HepG2 (cell line): ENCODE results near the gene EPHA6. TPM values are rescaled to one million over a fixed set of nuclear protein-coding genes. Genes with fewer than 3 reads are reported as not detected.

Experiments used
- ATAC-seq: fragments of 200-7000 bp; cut with Tn5 transposase; 3 replicates; pipeline ENCODE4 v1.9.1; 2020; ENCODE audit warnings: mild to moderate bottlenecking, moderate library complexity
- BruUV-seq: library from RNA; stranded (reverse); fragments of 400-500 nt; replicated peaks from 2 replicates; lab custom pipeline; 2021; lab: Mats Ljungman, UMichigan
- CTCF ChIA-PET: fragments of 300-600 bp; formaldehyde crosslinking; extraction: SDS; loops from one replicate; lab custom pipeline; 2021; ENCODE audit warnings: low total read pairs, inconsistent platforms, low intra/inter-chr PET ratio; lab: Yijun Ruan, JAX
- POLR2A ChIA-PET: fragments of 350-600 bp; sonication (Branson Sonifier 250); formaldehyde crosslinking; loops from one replicate; lab custom pipeline; 2020; ENCODE audit warnings: antibody characterized with exemption, inconsistent platforms; lab: Yijun Ruan, JAX
- DNase-seq: peaks from one replicate; pipeline ENCODE4 v3.0.0-alpha.2; 2015; ENCODE audit warnings: low spot score
- FAIRE-seq: peaks from 3 replicates; lab custom pipeline; 2011; peaks lifted over from hg19 to GRCh38; lab: Jason Lieb, UNC
- H2AFZ ChIP-seq: one replicate; pipeline ENCODE4 v1.6.1; 2011; ENCODE audit warnings: low read length, inconsistent platforms
- H3K27ac ChIP-seq: fragments of 300-600 bp; 3 replicates; pipeline ENCODE4 v1.8.0; 2011; ENCODE audit warnings: mixed run types, mild to moderate bottlenecking, mixed read lengths, low read length, inconsistent platforms; ENCODE audit not compliant: insufficient read depth; ENCODE audit errors: extremely low read length
- H3K27me3 ChIP-seq, 2 experiments: fragments of 200-600 bp in 1 of 2; 2 replicates in 1 of 2; 3 replicates in 1 of 2; pipeline versions ENCODE4 v1.6.0 to v1.8.0; 2011; ENCODE audit warnings: low read length in 2 of 2, mild to moderate bottlenecking in 2 of 2, moderate library complexity in 2 of 2, inconsistent platforms in 1 of 2; ENCODE audit not compliant: insufficient read depth in 2 of 2, control insufficient read depth in 1 of 2
- H3K36me3 ChIP-seq, 2 experiments: fragments of 200-600 bp in 1 of 2; replicated peaks in 1 of 2; 2 replicates in 1 of 2; 3 replicates in 1 of 2; pipeline versions ENCODE4 v1.5.1 to v1.8.0; 2011; ENCODE audit warnings: low read length in 2 of 2, inconsistent platforms in 1 of 2; ENCODE audit not compliant: insufficient read depth in 2 of 2, control insufficient read depth in 1 of 2
- H3K4me1 ChIP-seq: 2 replicates; pipeline ENCODE4 v1.5.1; 2012; ENCODE audit warnings: low read length, inconsistent platforms; ENCODE audit not compliant: insufficient read depth
- H3K4me2 ChIP-seq: 2 replicates; pipeline ENCODE4 v1.6.0; 2011; ENCODE audit warnings: low read depth, low read length, inconsistent platforms
- H3K4me3 ChIP-seq, 3 experiments: fragments of 200-600 bp in 1 of 3; sonication (generic), shearing (Covaris generic) in 1 of 3; replicated peaks in 1 of 3; 2 replicates each; pipeline ENCODE4 v1.5.1; 2011 to 2016; ENCODE audit warnings: low read length in 3 of 3, inconsistent platforms in 2 of 3, low read depth in 2 of 3, mild to moderate bottlenecking in 2 of 3, control low read depth in 1 of 3, mixed read lengths in 1 of 3; ENCODE audit not compliant: insufficient read depth in 1 of 3
- H3K79me2 ChIP-seq: one replicate; pipeline ENCODE4 v1.6.1; 2011; ENCODE audit warnings: low read length, inconsistent platforms; ENCODE audit not compliant: insufficient read depth
- H3K9ac ChIP-seq: 2 replicates; pipeline ENCODE4 v1.6.0; 2011; ENCODE audit warnings: mild to moderate bottlenecking, low read depth, low read length, inconsistent platforms; ENCODE audit not compliant: insufficient read depth
- H3K9me3 ChIP-seq: 2 replicates; pipeline ENCODE4 v1.5.1; 2012; ENCODE audit warnings: mild to moderate bottlenecking, low read length
- H4K20me1 ChIP-seq: 2 replicates; pipeline ENCODE4 v1.6.0; 2011; ENCODE audit warnings: inconsistent platforms, mild to moderate bottlenecking, low read length, moderate library complexity; ENCODE audit not compliant: insufficient read depth
- CTCF ChIP-seq: sonication (generic); formaldehyde crosslinking; IDR thresholded peaks from 2 replicates; pipeline ENCODE4 v1.5.0; 2020; ENCODE audit warnings: mild to moderate bottlenecking, missing genetic modification reagents, moderate library complexity
- KDM5B ChIP-seq: sonication (generic); formaldehyde crosslinking; IDR thresholded peaks from 2 replicates; pipeline ENCODE4 v1.4.0; 2020; ENCODE audit warnings: missing genetic modification reagents, mild to moderate bottlenecking, borderline replicate concordance
- TCF12 ChIP-seq, 2 experiments: fragments of 450-650 bp in 1 of 2; sonication (generic) in 1 of 2; formaldehyde crosslinking in 1 of 2; IDR thresholded peaks; 2 replicates each; pipeline versions ENCODE4 v1.6.1 to v1.8.0; 2017 to 2022; ENCODE audit warnings: antibody characterized with exemption in 1 of 2, mild to moderate bottlenecking in 1 of 2, missing genetic modification reagents in 1 of 2, moderate library complexity in 1 of 2
- ZBTB40 ChIP-seq, 2 experiments: fragments of 450-650 bp in 1 of 2; sonication (generic) in 1 of 2; formaldehyde crosslinking in 1 of 2; IDR thresholded peaks; 2 replicates each; pipeline versions ENCODE4 v1.6.1 to v1.8.0; 2016 to 2022; ENCODE audit warnings: antibody characterized with exemption in 1 of 2, mild to moderate bottlenecking in 1 of 2, missing genetic modification reagents in 1 of 2
- WGBS: methylation state at CpG from one replicate; pipeline ENCODE4 v1.1.6; 2017; ENCODE audit warnings: low lambda C conversion rate; 5-methylcytosine and 5-hydroxymethylcytosine counted together
- in situ Hi-C: cut with HindIII; loops from 2 replicates; pipeline ENCODE4 v1.10.0; 2017; ENCODE audit warnings: low pct_unique_long_range_greater_than_20kb; ENCODE audit not compliant: extremely low pct_ligation_motif_present
- intact Hi-C: fragments of 100-400 bp; cut with micrococcal nuclease; formaldehyde crosslinking; loops from one replicate; pipeline ENCODE4 v1.10.0; 2022; ENCODE audit not compliant: unreplicated experiment
- polyA plus RNA-seq, 8 experiments: library from polyadenylated mRNA; depleted of rRNA in 3 of 8; stranded (reverse) in 7 of 8; unstranded in 1 of 8; fragments of >200 nt; fragmentation: Illumina TruSeq in 4 of 8; extraction: Trizol in 4 of 8; gene quantifications; 2 replicates each; pipeline versions ENCODE4 v1.2.1 to v1.2.3, GENCODE V29; 2011 to 2016; ENCODE audit warnings: low read depth in 4 of 8, missing spikeins in 1 of 8, mixed read lengths in 1 of 8; ENCODE audit not compliant: insufficient read depth in 1 of 8
- total RNA-seq, 5 experiments: library from RNA; depleted of rRNA; stranded (reverse); fragments of >200 nt; fragmentation: Illumina TruSeq; extraction: Trizol; gene quantifications; 2 replicates each; pipeline ENCODE4 v1.2.3, GENCODE V29; 2016; ENCODE audit warnings: low read depth in 1 of 5

The EPHA6 gene
- total and polyA plus RNA-seq, 2 of the 13 experiments (the other 11 are each of a cell fraction or from before 2014, with no cell fraction given): not detected

- in situ Hi-C loops: no loop called here
- DNase-seq (peak; percentile 1), FAIRE-seq (no peak), ATAC-seq (peak; percentile 90)
- no peaks in the 10 kb centered on the region for H3K79me2 ChIP-seq
- no peak overlapping the region for H3K4me3 ChIP-seq
- H2AFZ ChIP-seq: no peak overlapping the region
- intact Hi-C loops: no loop called here
- H3K27me3 ChIP-seq: no peaks in the 10 kb centered on the region; a peak in 1 of 5 replicates
- no peaks in the 10 kb centered on the region for H4K20me1 ChIP-seq
- no peak overlapping the region for H3K4me2 ChIP-seq
- TF ChIP-seq KDM5B: no peak
- TF ChIP-seq TCF12 (IDR thresholded peaks at IDR 0.05): no peak
- TF ChIP-seq TCF12 (CRISPR knock-in tag; IDR thresholded peaks at IDR 0.05): no peak
- TF ChIP-seq ZBTB40 (IDR thresholded peaks at IDR 0.05): no peak
- TF ChIP-seq ZBTB40 (CRISPR knock-in tag; IDR thresholded peaks at IDR 0.05): peak; percentile 76; the same call in 1 of the 2 replicates
- TF ChIP-seq CTCF: peak; percentile 24; the same call in 1 of the 2 replicates
- no peak overlapping the region for H3K9ac ChIP-seq
- WGBS: 30% methylated on average over 16 of the region's 19 CpGs
- H3K36me3 ChIP-seq: no peaks in the 10 kb centered on the region
- H3K27ac ChIP-seq: no peak overlapping the region
- BruUV-seq: no TSS peak
- no peaks in the 10 kb centered on the region for H3K9me3 ChIP-seq
- CTCF ChIA-PET: no interaction called here
- H3K4me1 ChIP-seq: no peaks in the 10 kb centered on the region
- POLR2A ChIA-PET: no interaction called here
These were observed 451.0 kb downstream of the EPHA6 start for GRCh38 chr3:97265237-97266005.
